GM19351 (cell line): ENCODE measurements around the gene SCN10A.

Experiments
- ATAC-seq: cut with Tn5 transposase; IDR thresholded peaks from one replicate; pipeline ENCODE4 v1.9.1; 2021; ENCODE audit warnings: mild to moderate bottlenecking, moderate library complexity; ENCODE audit not compliant: unreplicated experiment

Gene SCN10A

DNA sequence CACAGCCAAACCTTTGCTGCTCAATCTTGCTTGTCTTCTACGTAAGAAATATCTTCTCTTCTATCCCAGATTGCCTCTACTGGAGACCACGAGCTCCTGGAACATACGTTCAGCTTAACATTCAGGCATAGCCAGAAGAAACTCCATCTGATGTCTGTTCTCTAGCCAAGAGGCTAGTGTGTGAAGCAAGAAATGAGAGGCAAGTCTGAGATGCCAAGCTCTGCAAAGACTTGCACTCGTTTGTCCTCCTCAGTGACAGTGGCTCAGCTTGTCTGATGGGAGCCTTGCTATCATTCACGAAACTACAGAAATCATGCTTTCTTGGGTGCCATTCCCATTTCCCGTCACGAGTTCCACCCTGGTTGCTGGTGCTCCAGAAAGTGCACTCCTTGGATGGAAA, at the start of gene SCN10A:
TSS of gene SCN10A (minus strand) at position 192 of the 400 bp plus-strand sequence. CDS start 22,207 bp downstream, outside the sequence.
- ATAC-seq = no peak

DNA sequence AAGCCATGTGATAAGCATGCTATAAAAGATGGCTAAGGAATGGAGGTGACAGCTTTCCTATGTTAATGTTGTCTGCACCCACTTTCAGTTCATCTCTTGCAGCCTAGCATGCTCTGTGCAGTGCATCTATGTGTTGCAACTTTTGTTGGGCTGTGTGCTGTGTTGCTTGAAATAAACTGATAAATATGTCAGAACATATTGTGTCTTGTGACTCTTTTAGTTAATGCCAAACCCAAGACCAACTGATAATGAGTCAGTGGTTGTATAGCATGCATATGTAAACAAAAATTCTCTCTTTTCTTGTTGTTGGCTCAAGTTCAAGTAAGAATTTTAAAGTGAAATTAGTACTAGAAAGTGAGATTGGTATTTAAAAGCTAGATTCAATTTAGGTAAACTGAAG, 37.0 kb upstream of the SCN10A start:
- ATAC-seq = no peak

DNA sequence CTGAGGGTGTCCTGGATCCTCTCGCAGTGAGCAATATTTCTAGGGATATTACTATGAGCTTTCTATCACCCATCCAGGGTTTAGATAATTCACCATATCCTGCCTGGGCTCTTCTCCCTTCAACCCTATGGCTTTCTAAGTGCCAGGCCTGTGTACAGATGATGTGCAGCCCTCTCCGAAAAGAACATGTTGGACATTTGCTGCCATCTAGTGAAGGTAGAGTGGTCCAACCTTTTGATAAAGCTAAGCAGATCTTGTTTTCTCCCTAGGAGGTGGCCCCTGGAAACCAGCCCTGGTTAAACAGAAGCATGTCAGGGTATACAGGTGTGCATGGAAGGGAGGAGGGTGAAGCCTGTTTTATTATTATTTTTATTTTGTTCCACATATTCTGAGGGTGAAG, 27.9 kb upstream of the SCN10A start:
- ATAC-seq = no peak

DNA sequence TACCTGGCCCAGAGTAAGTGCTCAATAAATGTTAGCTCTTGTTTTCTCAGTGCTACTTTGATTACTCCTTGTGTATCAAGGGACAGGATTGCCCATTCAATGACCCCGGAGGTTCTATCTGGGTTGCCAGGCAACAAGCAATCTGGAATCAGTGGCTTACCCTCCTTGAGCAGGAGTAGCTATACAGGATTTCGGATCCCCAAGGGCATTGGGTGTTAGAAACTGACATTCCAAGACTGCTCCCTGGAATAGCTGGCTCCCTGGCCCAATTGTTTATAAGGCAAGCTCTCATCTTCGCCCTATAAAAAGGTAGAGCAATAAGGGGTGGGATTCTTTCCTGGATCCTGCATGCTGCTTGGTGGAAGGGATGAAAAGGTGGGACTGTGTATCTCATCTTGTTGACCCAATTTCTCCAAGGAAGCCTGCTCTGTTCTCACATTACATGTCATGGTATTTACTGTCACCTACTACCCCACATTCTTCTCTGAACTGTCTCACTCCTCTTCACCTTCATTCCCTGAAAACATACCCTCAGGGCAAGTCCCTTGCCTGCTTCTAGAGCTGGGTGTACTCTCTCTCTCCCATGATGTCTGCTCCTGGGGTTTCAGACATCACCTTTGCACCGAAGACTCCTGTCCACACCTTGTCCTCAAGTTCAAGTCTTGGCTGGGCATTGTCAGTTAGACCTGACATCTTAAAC, 26.4 kb upstream of the SCN10A start:
- no peak for ATAC-seq

DNA sequence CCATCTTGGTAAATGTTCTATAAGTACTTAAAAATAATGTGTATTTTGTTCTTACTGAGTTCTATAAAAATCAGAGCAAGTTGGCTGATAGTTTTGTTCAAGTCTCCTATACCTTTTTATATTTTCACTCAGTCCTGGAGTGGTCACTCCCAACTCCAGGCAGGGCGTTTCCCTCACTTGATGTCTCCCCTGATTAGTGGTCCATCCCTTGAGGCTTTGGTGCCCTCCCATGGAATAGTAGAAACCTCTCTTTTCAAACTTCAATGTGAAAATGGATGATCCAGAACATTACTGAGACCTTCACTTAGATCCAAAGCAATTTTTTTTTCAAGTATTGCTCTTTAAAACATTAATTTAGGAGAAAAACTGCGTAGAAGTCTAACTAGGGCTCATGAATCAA, 25.0 kb upstream of the SCN10A start:
- no peak for ATAC-seq

DNA sequence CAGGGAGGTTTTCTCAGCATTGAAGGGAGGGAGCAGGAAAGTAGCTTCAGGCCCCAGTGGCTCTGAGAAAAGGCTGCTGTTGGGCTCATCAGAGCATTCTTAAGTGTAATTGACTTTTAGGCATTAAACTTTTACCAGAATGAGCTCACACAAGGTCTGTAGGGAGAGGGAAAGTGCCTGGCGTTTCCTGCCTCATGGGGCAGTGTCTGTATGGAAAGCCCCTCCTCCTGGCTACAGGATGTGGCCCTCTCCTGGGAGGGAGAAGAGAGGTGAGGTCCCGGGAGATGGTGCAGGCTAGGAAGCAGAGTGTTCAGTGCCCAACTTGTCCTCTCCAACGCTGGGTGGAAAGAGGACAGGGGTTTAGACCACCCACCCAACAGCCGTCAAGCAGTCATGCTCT, 21.3 kb upstream of the SCN10A start:
- no peak for ATAC-seq

DNA sequence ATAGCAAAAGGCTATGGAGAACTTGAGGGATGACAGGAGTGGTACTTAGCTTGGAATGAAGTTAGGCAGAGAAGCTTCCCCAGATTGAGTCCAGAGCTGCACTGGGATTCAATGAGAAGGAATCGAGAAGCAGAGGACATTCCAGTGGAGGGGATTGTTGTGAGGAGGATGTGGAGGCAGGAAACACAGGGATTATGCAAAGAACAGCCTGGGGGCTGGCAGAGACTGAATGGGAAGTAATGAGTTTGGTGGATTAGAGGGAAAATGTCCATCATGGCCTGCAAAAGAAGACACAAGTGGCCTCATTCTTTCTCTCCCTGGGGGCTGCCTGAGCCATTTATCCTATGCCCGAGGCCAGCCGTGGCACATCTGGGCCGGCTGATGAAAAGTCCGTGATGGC, 20.5 kb upstream of the SCN10A start:
- no peak for ATAC-seq

DNA sequence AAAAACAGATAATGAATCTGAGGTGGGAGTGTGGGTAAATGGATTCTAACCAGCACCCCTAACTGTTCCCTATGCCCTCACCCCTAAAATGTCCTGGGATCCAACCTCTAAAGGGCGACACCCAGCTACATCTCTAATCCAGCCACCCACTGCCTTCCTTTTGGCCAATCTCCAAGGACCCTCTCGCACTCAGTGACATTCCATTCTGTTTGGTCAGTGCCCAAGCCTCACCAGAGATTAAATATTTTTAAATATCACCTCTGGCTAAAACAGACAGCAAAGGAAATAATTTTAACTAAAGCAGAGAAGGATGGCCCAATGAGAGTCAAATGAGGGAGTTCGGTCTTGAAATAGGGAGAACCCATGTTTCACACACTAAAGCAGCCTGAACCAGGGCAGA, 19.9 kb upstream of the SCN10A start:
- ATAC-seq = no peak

DNA sequence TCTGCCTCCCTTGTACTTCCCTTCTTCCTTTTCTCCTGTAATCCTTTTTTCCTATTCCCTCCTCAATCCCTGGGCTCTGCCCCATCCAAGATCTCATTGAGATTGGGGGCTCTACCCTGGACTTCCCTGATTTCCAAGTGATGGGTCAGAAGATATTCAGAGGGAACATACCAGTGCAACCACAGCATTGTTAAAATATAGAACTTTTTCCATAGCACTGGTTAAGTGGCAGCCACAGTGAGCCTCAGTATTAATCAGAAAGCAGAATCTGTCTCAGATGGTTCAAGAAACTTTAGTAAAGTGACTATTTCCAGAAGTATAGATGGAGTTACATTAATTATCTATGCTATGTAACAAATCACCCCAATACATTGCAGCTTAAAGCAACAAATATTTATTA, 18.7 kb upstream of the SCN10A start:
- no peak for ATAC-seq

DNA sequence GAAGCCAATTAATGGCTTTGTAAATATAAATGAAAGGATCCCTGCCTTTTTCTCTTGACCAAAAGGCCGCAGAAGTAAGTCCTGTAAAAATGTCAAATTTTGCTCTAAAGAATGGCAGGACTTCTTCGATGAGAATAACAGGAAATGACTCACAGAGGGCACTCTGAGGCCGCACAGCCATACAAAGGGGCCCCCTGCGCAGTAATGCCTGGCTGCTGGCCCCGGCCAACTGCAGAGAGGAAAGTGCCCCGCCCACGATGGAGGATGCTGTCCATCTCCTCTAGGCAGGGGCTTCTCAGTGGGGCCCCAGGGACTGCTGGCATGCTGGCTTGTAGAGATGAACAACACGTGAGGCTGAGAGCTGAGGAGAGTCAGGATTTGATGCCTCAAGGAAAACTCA, 18.1 kb upstream of the SCN10A start:
- peak; percentile 76 for ATAC-seq

DNA sequence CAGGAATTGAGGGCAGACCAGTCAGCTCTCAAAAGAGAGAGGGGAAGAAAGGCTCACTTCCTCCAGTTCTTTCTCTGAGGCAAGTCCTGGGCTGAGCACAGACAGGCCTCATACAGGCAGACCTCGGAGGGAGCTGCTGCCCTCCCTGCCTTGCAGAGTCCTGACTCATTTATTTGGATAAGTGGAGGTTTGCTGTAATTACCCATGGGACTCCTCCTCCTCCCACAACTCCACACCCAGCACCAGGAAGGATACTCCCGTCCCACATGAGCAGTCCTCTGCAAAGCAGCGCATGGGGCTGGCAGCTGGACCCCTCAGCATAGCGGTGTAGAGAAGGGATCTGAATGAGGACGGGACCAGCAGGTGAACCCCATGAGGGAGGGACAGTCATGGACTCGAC, 13.4 kb upstream of the SCN10A start:
- ATAC-seq = no peak

DNA sequence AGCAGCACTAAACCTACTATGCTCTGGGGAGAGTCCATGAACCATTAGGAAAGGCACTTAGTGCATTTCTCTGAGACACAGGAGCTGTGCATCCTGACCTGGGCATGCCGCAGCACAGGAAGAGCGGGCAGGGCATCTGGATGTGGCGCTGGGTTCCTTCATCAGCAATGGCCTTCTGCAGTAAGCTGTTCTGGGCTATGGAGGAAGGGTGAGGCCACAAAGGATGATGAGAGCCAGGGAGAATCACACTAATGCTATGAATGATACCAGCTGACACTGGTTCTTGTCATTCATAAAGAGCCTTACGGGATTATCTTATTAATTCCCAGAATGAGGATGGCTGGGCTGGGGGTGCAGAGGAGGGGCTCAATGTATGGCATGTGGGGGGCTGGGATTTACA, 12.7 kb upstream of the SCN10A start:
- no peak for ATAC-seq

DNA sequence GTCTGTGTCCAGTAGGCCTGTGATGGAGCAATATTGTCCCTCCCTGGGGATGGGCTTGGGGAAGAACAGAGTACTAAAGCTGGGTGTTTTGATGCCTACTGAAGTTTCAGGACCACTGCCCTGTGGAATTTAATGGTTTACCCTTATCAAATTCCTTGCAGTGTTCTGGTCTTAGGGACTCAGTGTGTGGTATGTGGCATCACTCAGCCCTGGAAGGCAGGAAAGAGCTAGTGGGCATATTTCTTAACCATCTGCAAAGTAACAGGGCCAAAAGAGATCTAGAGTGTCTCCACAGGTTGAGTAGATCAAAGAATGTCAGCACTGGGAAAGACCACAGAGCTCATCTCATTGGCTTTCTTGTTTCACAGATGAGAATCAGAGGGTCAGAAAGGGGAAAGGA, 11.8 kb upstream of the SCN10A start:
- ATAC-seq = no peak

DNA sequence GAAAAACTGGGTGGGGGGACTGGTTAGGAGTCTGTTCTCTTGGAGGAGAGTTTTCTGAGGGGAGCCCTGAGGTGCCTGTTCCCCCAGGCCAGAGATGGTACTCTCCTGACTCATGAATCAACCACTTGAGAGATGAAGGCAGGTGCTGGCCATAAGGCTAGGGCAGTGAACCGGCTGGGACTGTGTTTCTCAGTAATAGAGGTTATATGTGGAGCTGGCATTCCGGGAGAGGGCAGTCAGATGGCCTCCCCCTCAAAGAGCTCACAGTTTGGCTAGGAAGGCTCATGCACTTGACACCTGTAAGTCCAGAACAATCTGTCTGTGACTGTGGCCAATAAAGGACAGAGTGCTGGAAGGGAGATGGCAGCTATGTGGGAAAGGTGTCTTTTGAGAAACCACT, 10.0 kb upstream of the SCN10A start:
- no peak for ATAC-seq

DNA sequence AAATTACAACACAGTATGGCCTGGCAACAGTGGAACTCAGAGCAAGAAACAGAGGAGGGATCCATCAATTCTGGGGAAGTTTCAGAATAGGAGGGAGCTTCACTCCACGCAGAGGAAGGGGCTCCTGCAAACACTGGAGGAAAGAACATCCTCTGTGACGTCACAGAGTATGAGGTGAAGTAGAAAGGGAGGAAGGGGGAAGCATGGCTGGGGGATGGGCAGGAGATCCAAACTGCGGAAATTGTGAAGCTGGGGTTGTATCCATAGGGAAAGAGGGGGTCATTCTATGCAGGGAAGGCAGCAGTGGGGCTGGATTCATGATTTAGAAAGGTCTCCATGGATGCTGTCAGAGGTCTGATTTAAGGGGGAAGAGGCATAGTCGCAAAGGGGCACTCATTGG, 8.3 kb upstream of the SCN10A start:
- no peak for ATAC-seq

DNA sequence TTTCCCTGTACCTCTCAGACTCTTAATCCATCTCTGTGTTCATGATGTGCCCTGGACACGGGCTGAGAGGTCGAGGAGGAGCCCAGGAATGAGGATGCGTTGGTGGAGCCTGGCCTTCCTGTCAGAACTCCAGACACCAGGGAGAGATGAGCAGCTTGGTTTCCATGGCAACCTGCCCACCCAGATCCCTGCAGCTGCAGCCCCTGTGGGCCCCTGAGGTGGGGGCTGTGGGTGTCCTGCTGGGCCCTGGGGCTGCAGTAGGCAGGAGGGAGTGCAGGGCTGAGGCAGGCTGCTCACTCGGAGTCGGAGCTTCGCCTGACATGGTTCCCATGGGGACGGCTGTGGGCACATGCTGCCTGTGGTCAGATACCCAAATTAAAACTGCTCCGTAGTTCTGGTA, 7.7 kb upstream of the SCN10A start:
- no peak for ATAC-seq

DNA sequence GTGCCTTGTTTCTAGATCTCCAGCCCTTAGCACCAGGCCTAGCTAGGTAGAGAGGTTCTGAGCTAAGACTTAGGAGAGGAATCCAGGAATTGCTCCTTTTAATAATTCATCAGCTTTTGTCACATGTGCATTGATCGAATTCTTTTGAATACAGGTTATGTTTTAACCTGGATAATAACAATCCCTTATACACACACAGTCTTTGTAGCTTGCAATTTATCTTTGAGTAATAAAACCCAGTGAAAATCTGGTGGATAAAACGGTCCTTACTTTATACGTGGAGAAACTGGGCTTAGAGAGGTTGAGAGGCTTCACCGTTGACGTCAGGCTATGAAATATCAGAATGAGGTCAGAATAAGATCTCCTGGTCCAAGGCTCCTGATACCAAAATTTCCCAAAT, 7.2 kb upstream of the SCN10A start:
- no peak for ATAC-seq

DNA sequence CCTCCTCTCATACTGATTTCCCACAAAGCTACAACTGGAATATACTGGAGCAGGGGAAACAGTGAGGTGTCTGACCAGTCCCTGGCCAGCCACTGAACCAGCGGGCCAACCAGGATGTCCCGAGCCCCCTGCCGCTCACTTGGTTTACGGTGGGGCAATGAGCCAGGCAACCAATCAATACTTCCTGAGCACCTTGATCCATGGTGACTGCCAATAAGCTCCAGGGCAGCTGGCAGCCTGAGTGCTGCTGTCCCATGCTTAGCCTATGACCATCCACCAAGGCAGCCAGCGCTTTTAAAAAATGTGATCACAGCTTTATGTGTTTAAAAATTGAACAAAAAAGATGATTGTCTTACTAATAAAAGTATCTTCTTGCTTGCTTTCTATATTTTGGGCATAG, 4.2 kb downstream of the SCN10A start:
- ATAC-seq = no peak

DNA sequence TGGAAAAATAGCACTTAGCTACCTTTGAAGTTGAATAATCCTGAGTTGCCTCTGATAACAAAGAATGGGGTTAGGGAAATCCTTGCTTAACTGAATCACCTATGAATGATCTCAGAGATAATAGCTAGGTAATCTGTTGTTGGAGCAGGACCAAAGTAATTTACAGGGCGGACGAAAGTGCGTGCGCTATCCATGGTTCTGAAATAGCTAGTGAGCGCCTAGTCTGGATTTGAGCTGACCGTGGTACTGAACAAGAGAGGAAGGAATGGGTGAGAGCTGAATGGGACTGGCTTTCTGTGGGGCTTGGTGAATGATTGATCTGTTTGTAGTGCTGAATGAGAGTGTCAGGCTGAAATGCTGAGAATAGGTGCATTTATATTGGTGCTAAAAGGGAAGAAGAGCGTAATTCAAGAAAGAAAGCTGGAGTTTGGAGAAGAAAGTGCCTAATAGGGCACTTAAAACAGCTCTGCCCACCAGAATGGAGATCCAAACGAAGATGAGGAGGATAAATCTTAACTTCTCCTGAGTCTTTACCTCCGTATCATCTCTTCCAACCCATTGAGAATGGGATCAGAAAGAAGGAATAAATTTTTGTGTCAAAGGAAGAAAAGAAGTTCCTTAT, 10.1 kb downstream of the SCN10A start:
- no peak for ATAC-seq

DNA sequence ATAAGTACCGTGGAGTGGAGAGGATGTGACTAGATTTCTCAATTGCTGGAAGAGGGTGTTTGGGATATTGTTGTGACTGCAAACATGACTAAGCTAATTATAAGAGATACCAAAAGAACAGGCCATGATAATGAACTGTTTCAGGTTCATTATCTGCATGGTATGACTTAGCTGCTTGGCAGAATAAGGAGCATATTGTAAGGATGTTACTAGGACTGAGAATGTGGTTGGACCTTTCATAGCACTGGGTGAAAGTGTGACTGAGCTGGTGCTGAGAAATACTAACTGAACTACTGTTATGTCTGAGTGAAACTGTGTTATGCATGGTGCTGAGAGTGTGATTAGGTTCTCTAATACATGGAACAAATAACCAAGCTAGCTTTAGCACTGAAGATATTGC, 11.0 kb downstream of the SCN10A start:
- ATAC-seq = no peak

DNA sequence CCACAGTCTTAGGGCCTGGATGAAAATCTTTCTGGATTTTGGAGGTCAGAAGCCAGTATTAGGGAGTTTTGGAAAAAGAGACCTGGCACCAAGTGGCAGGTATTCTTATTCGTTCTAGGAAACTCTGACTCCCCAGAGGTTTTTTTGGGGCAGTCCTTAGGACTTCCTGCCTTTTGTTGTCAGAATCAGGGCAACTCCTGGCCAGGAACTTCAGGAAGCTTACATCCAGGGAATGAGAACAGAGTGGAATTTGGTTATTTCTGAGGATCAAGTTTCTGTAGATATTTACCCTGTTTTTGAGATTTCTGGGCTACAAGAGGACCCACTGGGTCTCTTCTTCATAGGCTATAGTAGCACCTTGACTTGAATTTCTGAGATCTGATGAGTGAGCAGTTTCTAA, 15.5 kb downstream of the SCN10A start:
- ATAC-seq = no peak

DNA sequence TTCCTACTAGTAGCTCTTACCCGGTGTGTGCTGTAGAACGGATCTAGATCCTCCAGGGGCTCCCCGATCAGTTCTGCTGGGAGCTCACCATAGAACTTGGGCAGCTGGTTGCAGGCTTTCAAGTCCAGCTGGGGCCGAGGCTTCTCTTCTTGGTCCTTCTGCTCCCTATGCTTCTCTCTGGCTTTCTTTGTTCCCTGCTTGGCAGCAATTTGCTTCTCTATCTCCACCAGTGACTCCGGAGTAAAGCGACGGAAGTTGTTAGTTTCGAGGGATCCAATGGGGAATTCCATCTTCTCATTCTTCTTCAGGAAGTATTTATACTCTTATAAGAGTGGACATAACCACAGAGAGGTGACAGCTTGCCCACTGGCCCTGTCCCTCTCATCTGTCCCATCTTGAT, 22.3 kb downstream of the SCN10A start:
- ATAC-seq = no peak

DNA sequence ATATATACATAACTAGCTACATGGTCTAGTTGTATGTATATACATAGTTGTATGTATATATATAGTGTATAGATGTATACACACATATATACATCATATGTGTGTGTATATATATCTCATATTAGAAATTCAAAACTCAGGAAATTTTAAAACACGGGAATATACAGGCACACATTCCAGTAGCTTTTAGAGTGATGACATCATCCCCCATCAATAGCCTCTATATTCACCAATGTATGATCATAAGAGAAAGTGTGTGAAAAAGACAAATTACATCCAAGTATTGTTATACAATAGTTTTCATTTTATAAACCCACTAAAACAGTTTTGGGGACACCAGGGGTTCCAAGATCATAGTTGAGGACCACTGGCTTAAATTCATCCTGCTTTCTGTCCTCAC, 23.0 kb downstream of the SCN10A start:
- no peak for ATAC-seq
